EH (cell line): ENCODE results near the gene ECHDC3.
"Not testable (repeated sequence)": the region's sequence is repeated elsewhere in the genome, so short reads cannot be mapped to it uniquely, and the experiment has no call there.

Experiments
- DNase-seq: peaks from one replicate; pipeline ENCODE4 v3.0.0-alpha.2; 2015; ENCODE audit warnings: low read depth

ECHDC3 gene, protein sequence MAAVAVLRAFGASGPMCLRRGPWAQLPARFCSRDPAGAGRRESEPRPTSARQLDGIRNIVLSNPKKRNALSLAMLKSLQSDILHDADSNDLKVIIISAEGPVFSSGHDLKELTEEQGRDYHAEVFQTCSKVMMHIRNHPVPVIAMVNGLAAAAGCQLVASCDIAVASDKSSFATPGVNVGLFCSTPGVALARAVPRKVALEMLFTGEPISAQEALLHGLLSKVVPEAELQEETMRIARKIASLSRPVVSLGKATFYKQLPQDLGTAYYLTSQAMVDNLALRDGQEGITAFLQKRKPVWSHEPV

DNA sequence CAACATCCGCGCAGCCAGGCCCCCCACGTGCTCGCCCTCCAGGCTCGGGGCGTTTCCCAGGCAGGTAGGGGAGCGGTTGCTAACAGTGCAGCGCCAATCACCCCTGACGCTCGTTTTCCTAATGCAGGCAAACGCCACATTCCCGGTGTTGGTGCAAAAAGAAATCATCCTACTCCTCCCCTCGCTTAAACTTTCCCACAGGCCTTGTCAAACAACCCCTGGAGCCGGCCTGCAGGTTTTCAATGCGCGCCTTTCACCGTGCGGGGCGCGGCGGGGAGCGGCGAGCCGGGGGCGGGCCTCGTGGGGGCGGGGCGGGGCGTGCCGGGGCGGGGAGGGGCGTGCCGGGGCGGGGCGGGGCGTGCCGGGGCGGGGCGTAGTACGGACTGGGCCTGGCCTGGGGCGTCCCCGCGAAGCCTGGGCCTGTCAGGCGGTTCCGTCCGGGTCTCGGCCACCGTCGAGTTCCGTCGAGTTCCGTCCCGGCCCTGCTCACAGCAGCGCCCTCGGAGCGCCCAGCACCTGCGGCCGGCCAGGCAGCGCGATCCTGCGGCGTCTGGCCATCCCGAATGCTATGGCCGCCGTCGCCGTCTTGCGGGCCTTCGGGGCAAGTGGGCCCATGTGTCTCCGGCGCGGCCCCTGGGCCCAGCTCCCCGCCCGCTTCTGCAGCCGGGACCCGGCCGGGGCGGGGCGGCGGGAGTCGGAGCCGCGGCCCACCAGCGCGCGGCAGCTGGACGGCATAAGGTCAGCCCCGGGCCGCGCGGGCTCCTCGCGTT lies at the start of gene ECHDC3:
ECHDC3 (plus strand) TSS at position 374 of the 770 bp plus-strand sequence; CDS start at position 569, 195 bp downstream.
- peak; percentile 49 for DNase-seq

DNA sequence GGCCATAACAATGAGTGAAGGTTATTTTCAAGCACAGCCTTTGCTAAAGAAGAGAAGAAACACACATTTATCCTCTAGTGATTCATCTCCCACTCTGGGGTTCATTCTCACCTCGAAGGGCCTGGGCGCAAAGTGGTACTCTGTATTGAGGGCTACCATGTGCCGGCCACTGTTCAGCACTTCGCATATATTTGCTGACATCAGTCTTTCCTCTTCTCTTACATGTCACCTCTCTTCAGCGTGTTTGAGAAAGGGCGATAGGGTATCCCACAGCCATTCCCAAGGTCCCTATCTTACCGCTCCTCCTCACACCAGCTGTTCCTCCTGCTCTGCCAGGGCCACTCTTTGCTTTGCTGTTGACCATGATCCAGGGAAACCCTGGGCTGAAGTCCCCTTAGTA lies 48.8 kb upstream of the ECHDC3 start:
- no peak for DNase-seq

DNA sequence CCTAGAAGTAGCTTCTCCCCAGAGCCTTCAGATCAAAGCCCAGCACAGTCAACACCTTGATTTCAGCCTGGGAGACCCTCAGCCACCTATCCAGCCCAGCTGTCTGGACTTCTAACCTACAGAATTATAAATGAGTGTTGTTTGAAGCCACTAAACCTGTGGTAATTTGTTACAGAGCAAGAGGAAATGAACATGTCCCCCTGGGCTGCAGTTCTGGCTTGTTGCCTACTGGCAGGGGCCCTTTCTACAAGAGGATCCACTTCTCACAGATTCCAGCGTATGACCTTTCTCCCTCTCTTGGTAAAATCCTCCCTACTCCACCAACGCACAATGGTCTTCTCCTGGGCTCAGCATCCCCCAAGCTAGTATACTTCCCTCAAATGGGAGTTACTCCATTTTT lies 46.4 kb upstream of the ECHDC3 start:
- no peak for DNase-seq

DNA sequence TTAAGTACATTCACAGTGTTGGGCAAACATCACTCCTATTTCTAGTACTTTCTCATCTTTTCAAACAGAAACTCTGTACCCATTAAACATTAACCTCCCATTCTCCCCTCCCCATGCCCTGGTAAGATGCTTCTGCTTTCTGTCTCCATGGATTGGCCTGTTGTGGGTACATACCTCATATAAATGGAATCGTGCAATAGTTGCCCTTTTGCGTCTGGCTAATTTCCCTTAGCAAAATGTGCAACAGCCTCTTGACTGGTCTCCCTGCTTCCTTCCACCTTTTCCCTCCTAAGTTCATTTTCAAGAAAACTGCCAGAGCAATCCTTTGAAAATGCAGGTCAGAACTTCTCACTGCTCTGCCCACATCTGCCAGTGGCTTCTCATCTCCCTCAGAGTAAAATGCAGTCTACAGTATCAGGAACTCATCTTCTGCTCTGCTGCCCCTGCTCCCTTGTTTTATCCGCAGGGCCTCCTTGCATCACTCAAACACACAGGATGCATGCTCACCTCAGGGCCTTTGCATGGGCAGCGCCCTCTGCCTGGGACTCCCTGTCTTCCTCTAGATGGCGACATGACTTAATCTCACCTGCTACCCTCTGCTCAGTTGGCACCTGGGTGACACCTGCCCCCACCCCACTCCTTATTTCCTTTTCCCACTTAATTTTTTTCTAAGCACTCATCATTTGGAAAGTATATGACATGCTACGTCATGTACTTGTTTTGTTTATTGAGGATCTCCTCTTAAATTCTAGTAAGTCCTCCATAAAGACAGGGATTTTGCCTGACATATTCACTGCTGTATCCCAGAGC lies 44.3 kb upstream of the ECHDC3 start:
- no peak for DNase-seq

GRCh38 chr10:11698691-11699549 lies 43.3 kb upstream of the ECHDC3 start:
- DNase-seq: no peak

GRCh38 chr10:11699550-11700097 lies 42.6 kb upstream of the ECHDC3 start:
- DNase-seq: no peak

DNA sequence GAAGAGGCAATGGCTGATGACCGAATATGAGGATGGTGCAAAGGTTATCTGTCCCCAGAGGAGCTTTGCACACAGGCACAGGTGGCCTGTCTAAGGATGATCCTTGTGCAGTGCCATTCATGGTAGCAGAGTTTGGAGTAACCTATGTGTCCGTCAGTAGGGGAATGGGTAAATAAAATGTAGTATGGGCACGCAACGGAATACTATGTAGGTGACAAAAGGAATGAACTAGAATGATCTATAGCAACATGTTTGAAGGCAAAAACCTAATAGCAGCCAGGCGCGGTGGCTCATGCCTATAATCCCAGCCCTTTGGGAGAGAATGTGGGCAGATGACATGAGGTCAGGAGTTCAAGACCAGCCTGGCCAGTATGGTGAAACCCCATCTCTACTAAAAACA lies 41.6 kb upstream of the ECHDC3 start:
- no peak for DNase-seq

DNA sequence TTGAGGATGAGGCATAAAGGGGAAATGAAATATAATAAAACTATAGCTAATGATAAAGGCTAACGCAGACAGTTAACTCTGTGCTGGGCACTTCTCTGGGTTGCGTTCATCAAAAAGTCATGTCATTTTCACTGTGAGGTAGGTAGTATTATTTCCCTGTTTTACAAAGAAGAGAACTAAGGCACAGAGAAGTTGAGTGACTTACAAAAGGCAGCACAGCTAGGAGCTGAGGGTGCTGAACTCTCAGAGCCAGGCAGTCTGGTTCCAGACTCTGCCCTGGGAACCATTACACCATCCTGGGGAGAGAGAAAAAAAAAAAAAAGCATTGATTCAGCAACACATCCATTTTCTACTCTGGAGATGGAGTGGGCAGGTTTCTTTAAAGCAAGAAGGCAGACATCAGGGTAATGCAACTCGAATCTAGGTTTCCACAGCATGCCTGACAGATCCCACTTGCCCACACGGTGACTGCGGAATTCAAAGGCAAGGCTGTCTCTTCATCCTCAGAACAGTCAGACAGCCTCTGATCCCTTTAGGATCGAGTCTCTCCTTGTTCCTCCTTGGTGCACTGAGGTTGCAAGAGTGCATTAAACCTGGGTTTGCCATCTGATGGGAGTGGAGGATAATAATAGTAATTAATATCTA lies 40.6 kb upstream of the ECHDC3 start:
- DNase-seq: no peak

- DNase-seq: no peak
Observed at GRCh38 chr10:11702264-11702663, 39.9 kb upstream of the ECHDC3 start.

DNA sequence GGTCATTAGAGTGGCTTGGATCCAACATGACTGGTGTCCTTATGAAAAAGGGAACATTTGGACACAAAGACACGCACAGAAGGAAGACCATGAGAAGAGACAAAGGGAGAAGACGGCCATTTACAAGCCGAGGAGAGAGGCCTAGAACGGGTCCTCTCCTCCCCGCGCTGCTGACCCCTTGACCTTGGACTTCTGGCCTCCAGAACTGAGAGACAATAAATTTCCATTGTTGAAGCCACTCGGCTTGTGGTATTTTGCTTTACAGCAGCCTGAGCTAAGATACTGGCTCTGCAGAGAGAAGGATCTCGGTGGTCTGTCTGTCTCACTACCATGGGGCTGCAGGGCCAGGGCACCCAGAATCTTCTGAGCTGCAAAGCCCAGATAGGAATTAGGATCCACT lies 38.1 kb upstream of the ECHDC3 start:
- DNase-seq: no peak

DNA sequence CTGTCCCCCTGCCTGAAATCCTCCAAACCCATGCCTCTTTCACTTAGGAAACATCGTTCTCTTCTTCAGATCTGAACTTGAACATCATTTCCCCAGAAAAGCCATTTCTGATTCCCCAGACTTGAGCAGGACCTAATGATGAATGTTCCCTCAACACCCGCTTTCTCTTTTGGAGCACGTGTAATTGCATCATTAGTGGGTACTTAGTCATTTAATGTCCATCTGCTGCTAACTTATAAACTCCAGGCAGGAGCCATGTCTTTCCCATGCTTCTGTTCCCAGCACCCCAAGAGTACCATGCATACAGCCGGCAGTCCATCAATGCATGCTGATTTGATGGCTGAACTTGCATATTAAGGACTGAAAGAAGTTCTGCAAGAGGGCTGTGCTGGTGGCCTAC lies 36.5 kb upstream of the ECHDC3 start:
- peak; percentile 26 for DNase-seq

DNA sequence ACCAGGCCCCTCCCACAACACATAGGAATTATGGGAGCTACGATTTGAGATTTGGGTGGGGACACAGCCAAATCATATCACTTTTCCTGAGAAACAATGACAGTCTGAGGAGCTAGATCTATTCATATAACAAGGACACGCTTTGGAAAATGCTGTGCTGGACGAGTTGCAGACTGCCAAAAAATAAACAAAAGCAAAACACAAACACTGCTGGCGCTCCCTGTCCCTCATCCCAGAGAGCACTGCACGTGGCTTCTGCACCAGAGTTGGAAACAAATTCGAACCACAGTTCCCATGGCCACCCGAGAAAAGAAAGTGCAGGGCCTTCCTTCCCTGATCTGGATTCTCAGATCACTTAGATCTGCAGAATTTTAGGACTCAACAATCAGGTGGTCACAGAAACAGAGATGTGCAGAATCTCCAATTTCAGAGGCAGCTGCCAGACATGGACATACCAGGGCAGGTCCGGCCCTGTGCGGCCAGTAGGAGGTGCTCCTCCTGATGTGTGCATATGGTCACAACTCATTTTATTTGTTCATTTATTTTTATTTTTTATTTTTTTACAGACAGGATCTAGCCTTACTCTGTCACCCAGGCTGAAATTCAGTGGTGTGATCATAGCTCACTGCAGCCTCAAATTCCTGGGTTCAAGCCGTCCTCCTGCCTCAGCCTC lies 35.2 kb upstream of the ECHDC3 start:
- DNase-seq: no peak

DNA sequence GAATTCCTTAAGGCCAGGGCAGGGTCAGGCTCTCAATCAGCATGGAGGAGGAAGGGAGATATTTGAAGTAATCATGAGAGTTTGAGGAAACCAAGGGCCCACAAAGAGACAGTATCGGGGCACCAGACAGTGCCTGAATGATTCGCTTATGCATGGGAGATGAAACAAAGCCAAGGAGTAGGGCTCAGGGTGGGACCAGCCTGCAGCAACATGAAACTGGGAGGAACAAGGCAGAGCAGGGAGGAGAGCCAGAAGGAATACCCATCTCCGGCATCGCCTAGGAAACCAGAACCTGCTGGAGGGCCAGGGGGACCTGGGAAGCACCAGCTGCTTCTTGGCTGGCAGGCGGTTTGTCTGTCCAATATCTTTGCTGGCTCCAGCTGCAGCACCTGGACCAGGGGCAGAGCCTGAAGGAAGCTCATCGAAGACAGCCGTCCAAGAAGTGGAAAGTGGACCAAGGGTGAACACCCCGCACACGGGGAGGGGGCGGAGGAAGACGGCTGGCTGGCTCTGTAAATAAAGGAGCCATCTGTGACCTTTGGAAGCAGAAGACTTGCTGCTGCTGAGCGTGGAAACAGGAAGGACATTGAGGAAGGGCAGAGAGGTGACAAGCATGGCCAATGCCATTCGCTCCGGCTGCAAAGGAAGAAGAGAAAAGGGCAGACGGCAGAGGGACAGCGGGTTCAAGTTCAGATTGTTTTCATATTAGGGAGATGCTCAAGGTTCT lies 34.4 kb upstream of the ECHDC3 start:
- DNase-seq: no peak

- DNase-seq: not testable (repeated sequence)
Observed at GRCh38 chr10:11708801-11709200, 33.4 kb upstream of the ECHDC3 start.

DNA sequence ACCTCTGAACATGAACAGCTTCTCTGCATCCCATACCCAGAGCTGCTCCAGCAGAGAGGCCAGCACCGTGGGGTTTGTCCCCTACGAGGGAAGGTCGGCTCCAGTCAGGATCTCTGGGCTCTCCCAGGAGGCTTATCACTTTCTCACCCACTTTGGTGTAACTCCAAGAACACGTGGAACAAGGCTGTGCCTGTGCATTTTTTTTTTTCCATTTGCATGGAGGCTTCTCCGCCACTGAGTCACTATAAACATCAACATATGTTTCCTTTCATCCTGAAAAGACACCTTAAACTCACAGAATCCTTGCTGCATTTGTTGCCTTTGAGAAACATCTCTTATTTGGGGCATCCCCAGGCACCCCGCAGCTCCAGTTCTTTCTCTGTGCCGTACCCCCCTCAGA lies 29.4 kb upstream of the ECHDC3 start:
- no peak for DNase-seq

GRCh38 chr10:11713186-11713743 lies 28.9 kb upstream of the ECHDC3 start:
- no peak for DNase-seq

DNA sequence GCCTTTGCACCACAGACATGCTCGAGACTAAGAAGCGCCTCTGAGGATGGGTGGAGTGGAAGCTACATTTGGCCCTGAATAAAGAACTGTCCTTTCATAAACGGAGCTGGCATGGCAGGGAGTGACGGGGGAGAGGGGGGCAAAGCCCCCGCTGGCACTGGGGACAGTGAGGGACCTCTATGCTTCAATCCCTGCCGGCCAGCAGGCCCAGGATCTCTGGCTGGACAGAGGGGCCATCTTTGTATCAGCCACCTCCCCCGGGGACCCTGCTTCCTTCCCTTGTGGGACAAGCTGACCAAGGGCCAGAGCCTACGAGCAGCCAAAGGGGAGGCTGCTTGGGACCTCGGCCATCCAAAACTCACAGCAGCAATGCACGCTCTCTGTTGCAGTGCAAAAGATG lies 28.2 kb upstream of the ECHDC3 start:
- DNase-seq: no peak

DNA sequence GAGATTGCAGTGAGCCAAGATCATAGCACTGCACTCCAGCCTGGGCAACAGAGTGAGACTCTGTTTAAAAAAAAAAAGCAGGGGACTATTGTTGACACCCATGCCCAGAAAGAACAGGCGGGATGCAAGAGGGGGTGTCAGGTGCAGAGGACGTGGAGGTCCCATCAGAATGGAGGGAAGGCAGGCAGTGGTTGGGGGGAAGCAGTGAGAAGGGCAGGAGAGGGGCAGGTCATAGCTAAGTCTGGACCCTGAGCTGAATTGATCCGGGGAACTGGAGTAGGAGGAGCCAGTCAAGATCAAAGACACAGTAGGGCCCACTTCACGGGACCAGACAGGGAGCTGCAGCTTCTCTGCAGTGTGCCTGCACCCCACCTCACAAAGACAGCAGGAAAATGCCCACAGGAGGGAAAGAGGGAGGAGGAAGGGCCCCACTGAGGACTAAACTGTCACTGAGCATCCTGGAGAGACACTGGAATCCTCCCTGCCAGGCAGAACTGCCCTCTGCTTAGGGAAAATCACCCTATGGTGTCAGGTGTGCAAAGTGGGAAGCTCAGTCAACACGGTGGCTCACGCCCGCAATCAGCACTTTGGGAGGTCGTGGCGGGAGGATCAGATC lies 27.3 kb upstream of the ECHDC3 start:
- DNase-seq: no peak
